Stomach smooth muscle (tissue), 2 donors: ENCODE measurements around the gene HSPH1.

Experiments used
- H3K27ac ChIP-seq: one replicate; pipeline ENCODE4 v1.7.0; 2013; ENCODE audit warnings: mild to moderate bottlenecking, low read length, inconsistent platforms
- H3K27me3 ChIP-seq, 2 donors: one replicate each; pipeline ENCODE4 v1.7.0; 2013; ENCODE audit warnings: low read length in 2 of 2; ENCODE audit not compliant: insufficient read depth in 2 of 2, control insufficient read depth in 1 of 2
- H3K36me3 ChIP-seq, 2 donors: one replicate each; pipeline ENCODE4 v1.7.0; 2013; ENCODE audit warnings: low read length in 2 of 2; ENCODE audit not compliant: control insufficient read depth in 2 of 2, insufficient read depth in 2 of 2
- H3K4me1 ChIP-seq: one replicate; pipeline ENCODE4 v1.7.0; 2013; ENCODE audit warnings: low read length; ENCODE audit not compliant: control insufficient read depth, insufficient read depth
- H3K4me3 ChIP-seq, 2 donors: one replicate each; pipeline ENCODE4 v1.7.0; 2013; ENCODE audit warnings: low read length in 2 of 2
- H3K9ac ChIP-seq, 2 donors: one replicate each; pipeline ENCODE4 v1.7.0; 2013; ENCODE audit warnings: low read length in 2 of 2, mild to moderate bottlenecking in 1 of 2
- H3K9me3 ChIP-seq, 2 donors: one replicate each; pipeline ENCODE4 v1.7.0; 2013; ENCODE audit warnings: low read length in 2 of 2; ENCODE audit not compliant: control insufficient read depth in 2 of 2
- donor health status: healthy.
- donor health status: Pancreatic carcinoma.

Gene HSPH1

DNA sequence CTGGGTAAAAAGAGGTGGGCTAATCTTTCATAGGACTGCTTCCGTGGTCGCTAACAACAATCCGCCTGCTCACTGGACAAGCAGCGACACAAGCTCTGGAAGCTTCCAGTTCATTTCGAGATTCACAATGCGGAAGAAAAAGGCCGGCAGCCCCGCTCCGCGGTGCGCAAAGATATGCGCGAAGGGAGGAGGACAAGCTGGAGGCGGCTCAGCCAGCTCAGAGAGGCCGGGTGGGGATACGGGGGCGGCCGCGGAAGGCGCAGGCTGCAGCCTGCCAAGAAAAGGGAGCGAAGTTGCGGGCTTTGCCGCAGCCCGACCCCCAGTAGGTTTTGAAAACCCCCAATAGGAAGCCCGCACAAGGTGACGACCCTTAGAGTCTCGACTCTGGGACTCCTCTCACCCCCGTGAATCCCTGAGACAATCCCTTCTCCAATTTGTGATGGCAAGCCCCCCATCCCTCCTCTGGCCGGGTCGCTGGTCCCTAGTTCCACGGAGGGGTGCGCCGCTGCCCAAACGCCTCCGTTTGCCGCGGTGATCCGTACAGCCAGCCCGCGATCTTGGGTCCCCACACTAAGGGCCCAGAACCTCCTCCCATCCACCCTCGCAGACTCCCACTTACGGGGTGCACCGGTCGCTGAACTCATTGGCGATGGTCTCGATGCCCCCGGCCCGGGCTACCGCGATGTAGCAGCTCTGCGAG lies 697 bp downstream of the HSPH1 start:
- H3K9ac ChIP-seq, result peak overlapping the region; percentile 69 to 91
- peaks cover 7% of the 10 kb centered on the region for H3K4me1 ChIP-seq
- H3K27ac ChIP-seq, result peak overlapping the region; percentile 71
- no peaks in the 10 kb centered on the region for H3K27me3 ChIP-seq
- no peaks in the 10 kb centered on the region for H3K9me3 ChIP-seq
- peak overlapping the region; percentile 93 to 96 for H3K4me3 ChIP-seq
- no peaks in the 10 kb centered on the region for H3K36me3 ChIP-seq

DNA sequence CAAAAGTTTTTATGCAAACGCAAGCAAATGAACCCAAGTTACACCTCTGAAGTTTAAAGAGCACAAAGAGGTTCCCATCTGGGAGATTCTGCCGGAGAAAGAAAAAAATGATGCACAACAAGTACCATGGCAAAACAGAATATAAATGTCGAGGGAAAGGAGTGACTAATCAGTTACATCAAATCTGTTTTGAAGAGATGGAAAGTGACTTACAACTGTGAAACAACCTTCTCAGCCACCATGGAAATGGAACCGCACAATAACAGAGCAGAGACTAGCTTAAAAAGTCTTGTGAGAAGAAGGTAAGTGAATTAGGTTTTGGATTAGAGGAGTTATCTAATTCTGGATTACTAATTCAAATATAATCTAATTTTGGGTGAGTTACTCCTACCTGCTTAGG lies 2.4 kb downstream of the HSPH1 start:
- Histone ChIP-seq H3K4me3 (no peak overlapping the region), H3K9ac (no peak overlapping the region)

DNA sequence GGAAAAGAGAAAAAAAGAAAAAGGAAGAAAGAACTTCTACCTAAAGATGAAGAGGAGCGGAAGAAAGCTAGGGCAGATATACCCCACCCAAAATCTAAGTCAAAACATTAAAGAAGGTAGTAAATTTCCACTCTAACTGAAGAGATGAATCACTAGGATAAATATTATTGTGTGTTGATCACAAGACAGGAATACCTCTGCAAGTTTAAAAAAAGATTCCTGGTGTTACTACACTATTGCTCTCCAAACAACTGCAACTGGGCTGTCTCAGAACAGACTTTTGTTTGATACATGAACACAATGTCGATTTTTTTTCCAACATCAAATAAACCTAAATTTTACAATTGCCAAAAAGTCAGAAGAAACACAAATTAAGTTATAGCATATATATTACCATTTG lies 6.8 kb downstream of the HSPH1 start:
- Histone ChIP-seq H3K36me3 (peaks cover 9 to 40% of the 10 kb centered on the region in 2 donors), H3K9ac (no peak overlapping the region), H3K27ac (no peak overlapping the region)

More for the DNA sequence above, 2.4 kb downstream of the HSPH1 start:
- H3K4me1 ChIP-seq, result peaks cover 7% of the 10 kb centered on the region
- H3K27ac ChIP-seq, result no peak overlapping the region
- no peaks in the 10 kb centered on the region for H3K9me3 ChIP-seq
- H3K27me3 ChIP-seq, result no peaks in the 10 kb centered on the region
- peaks cover 0 to 7% of the 10 kb centered on the region in 2 donors for H3K36me3 ChIP-seq

DNA sequence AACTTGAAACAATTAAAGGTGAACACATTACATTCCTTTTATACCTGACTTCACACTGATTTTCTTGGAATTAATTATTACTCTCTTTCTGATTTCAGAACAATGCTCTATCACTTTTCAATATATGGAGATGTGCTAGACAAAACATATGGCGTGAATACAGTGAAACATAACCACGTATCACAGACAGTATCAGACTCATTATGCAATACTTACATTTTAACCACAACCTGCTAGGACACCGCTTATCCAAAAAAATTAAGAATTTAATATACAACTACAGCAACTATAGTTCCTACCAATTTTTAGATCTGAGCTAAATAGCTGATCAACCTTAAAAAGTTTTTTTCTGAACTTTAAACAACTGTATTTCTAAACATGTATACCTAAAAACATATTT lies 9.9 kb downstream of the HSPH1 start:
- no peaks in the 10 kb centered on the region for H3K4me1 ChIP-seq
- no peak overlapping the region for H3K4me3 ChIP-seq
- no peaks in the 10 kb centered on the region for H3K9me3 ChIP-seq
- peaks cover 25 to 62% of the 10 kb centered on the region in 2 donors for H3K36me3 ChIP-seq
- no peak overlapping the region for H3K27ac ChIP-seq
- H3K9ac ChIP-seq, result no peak overlapping the region
- no peaks in the 10 kb centered on the region for H3K27me3 ChIP-seq

More for the DNA sequence above, 6.8 kb downstream of the HSPH1 start:
- no peaks in the 10 kb centered on the region for H3K27me3 ChIP-seq
- no peaks in the 10 kb centered on the region for H3K4me1 ChIP-seq
- H3K9me3 ChIP-seq, result no peaks in the 10 kb centered on the region
- no peak overlapping the region for H3K4me3 ChIP-seq

DNA sequence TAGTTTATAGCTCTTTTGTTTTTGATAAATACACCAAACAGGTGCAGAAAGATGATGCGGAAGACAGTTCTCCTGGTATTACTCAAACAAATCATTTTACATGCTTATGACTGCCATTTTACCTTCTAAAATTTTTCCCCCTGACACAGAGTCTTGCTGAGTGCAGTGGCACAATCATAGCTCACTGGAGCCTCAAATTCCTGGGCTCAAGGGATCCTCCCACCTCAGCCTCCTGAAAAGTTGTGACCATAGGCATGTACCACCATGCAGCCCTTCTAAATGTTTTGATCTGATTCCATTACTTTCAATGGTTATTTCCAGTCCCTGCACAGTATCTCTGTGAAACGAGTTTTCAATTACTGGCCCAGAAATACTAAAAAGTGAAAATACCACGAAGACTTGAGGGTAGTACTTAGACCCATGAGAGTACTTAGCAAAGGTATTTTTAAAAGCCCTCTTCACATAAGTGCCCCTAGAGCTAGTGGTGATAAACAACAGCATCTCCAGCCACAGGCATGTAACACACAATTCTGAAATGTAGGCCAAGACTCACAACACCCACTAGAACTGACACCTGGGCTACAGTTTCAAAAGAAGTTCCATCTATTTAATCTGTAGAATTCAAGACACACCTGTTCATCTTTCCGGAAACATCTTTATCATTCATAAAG lies 11.3 kb downstream of the HSPH1 start:
- Histone ChIP-seq H3K9me3 (no peaks in the 10 kb centered on the region), H3K36me3 (peaks cover 27 to 70% of the 10 kb centered on the region in 2 donors), H3K9ac (no peak overlapping the region), H3K27ac (no peak overlapping the region), H3K4me1 (no peaks in the 10 kb centered on the region), H3K27me3 (no peaks in the 10 kb centered on the region), H3K4me3 (no peak overlapping the region)

DNA sequence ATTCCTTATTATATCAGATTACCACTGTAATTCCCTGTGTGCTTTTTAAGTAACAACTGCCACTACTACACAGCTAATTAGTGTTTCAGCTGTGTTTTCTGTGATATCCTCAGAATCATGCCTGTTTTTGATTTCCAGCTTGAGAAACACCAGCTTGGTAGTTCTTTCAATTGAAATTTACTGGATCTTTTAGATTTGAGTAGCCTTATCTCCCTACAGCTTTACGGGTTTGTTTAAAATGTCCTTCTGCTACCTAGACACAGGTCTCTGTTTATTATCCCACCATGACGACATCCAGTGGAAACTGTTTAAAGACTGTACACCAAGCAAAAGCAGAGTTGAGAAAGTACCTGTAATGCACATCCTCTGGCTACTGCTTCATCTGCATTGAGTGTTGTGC lies 12.1 kb downstream of the HSPH1 start:
- Histone ChIP-seq H3K9me3 (no peaks in the 10 kb centered on the region), H3K9ac (no peak overlapping the region), H3K4me3 (no peak overlapping the region), H3K27me3 (no peaks in the 10 kb centered on the region), H3K4me1 (no peaks in the 10 kb centered on the region), H3K36me3 (peaks cover 30 to 73% of the 10 kb centered on the region in 2 donors), H3K27ac (no peak overlapping the region)

DNA sequence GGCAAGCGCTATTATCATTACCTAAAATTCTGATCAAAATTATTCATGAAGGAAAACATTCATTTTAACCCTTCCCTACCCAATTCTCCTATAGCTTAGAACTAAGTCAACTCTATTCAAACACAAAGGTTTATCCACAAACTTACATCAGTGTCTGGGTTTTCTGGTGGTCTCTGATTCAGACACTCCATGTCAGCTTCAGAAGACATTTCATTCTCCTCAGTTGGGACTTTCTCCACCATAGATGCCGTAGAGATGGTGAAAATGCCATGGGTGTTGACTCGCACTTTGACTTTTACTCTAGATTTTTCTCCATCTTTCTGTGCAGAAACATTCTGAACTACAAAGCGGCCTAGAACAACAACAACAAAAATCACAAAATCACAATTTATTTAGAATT lies 16.3 kb downstream of the HSPH1 start:
- Histone ChIP-seq H3K4me3 (no peak overlapping the region), H3K9ac (no peak overlapping the region), H3K27me3 (no peaks in the 10 kb centered on the region), H3K27ac (no peak overlapping the region), H3K36me3 (peaks cover 41 to 62% of the 10 kb centered on the region in 2 donors), H3K4me1 (no peaks in the 10 kb centered on the region), H3K9me3 (no peaks in the 10 kb centered on the region)

DNA sequence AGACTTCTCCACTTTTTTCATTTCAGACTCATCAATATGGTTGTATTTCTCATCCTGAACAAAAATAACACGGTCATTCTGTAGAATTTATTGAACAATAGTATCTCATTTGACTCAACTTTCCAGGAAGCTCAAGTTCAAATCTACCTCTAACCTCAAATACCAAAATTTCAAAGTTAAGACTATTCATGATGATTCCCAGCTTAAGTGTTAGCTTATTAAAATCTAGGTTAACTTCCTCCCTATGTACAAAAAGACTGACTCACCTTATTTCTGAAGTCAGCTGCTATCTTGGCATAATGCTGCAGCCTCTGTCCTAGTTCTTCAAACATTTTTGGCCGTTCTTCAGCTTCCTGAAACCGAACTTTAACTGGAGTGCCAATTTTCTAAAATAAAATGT lies 23.2 kb downstream of the HSPH1 start:
- Histone ChIP-seq H3K4me1 (no peaks in the 10 kb centered on the region), H3K36me3 (peaks cover 30 to 43% of the 10 kb centered on the region in 2 donors), H3K27ac (no peak overlapping the region), H3K9ac (no peak overlapping the region), H3K9me3 (no peaks in the 10 kb centered on the region), H3K4me3 (no peak overlapping the region), H3K27me3 (no peaks in the 10 kb centered on the region)

DNA sequence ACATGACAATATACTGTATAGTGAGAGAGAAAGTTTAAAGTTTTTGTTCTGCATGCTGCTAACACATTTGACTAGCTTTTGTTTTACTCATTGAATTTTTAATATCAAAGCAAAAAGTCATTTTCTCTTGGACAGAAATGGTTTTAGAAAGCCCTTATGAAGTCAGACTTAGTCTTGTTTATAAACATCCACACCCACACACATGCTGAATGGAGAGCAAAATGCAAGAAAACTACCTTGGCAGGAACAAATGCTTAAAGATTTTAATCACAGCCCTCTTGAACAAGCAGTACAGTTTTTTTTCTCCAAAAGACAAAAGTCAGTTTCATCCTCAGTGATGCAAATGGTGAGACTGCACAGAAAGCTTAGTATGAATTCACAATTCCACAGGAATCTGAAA lies 25.0 kb downstream of the HSPH1 start:
- no peak overlapping the region for H3K4me3 ChIP-seq
- no peaks in the 10 kb centered on the region for H3K27me3 ChIP-seq
- no peaks in the 10 kb centered on the region for H3K9me3 ChIP-seq
- H3K27ac ChIP-seq, result no peak overlapping the region
- no peaks in the 10 kb centered on the region for H3K4me1 ChIP-seq
- H3K36me3 ChIP-seq, result peaks cover 18 to 32% of the 10 kb centered on the region in 2 donors
- H3K9ac ChIP-seq, result no peak overlapping the region

DNA sequence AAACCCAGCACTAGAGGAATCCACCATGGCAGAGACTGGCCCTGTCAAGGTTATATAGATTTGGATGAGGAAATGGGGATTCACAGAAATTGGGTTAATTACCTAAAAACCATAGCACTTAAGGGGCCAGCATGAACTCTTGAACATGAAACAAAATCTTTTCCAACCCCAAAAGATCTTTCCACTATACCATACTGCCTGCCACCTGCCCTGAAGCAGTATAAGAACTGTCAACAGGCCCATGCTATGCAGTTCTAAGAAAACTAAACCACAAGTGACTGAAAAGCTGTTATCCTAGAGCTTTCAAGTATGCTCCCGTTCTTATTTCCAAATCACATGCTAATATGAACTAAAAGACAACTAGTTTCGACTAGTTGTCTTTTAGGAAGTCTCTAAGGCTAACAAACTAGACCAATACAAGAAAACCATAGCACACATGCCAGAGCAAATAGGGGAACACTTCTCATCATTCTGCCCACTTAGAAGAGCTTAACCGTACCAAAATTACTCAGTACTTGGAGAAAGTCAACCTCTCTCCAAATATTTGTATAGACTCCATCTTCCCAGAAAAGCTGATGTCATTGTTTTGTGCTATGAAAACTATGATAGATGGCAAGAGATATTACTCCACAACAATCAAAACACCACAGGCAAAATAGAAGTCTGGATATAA lies 27.5 kb downstream of the HSPH1 start:
- Histone ChIP-seq H3K36me3 (peaks cover 17 to 21% of the 10 kb centered on the region in 2 donors), H3K4me3 (no peak overlapping the region), H3K27me3 (no peaks in the 10 kb centered on the region), H3K27ac (no peak overlapping the region), H3K4me1 (no peaks in the 10 kb centered on the region), H3K9me3 (no peaks in the 10 kb centered on the region), H3K9ac (no peak overlapping the region)
